Gastroesophageal sphincter (tissue), 4 donors: ENCODE data around the gene CCDC9. TPM values are rescaled to one million over a fixed set of nuclear protein-coding genes. Genes with fewer than 3 reads are reported as not detected.
"Not testable (repeated sequence)": the region's sequence is repeated elsewhere in the genome, so short reads cannot be mapped to it uniquely, and the experiment has no call there.

ENCODE experiments used
- ATAC-seq: fragments of 150-250 bp; one replicate; pipeline ENCODE4 v1.9.1; 2016; ENCODE audit warnings: mild to moderate bottlenecking, moderate library complexity
- H3K27ac ChIP-seq, 4 donors: fragments of 200-600 bp; sonication (generic) in 3 of 4; 1 replicate in 3 of 4; 2 replicates in 1 of 4; pipeline ENCODE4 v1.5.1; 2016 to 2019
- H3K27me3 ChIP-seq: fragments of 200-600 bp; sonication (generic); one replicate; pipeline ENCODE4 v1.5.1; 2019
- H3K36me3 ChIP-seq, 2 donors: fragments of 200-600 bp; sonication (generic); one replicate each; pipeline ENCODE4 v1.5.1; 2019; ENCODE audit warnings: control low read depth in 1 of 2
- H3K4me1 ChIP-seq, 3 donors: fragments of 200-600 bp; sonication (generic); 1 replicate in 2 of 3; 2 replicates in 1 of 3; pipeline ENCODE4 v1.5.1; 2016 to 2019; ENCODE audit warnings: control low read depth in 2 of 3
- H3K4me3 ChIP-seq, 2 donors: fragments of 200-600 bp; sonication (generic); one replicate each; pipeline ENCODE4 v1.5.1; 2019; ENCODE audit warnings: mild to moderate bottlenecking in 1 of 2, moderate library complexity in 1 of 2
- H3K9me3 ChIP-seq, 3 donors: fragments of 200-600 bp; sonication (generic); one replicate each; pipeline ENCODE4 v1.5.1; 2017 to 2019; ENCODE audit warnings: control low read depth in 2 of 3
- EP300 ChIP-seq: sonication (generic); formaldehyde crosslinking; IDR thresholded peaks from one replicate; pipeline ENCODE4 v1.6.1; 2017; ENCODE audit warnings: antibody characterized with exemption, mild to moderate bottlenecking
- POLR2A ChIP-seq, 2 donors: fragments of 450-650 bp; IDR thresholded peaks; one replicate each; pipeline ENCODE4 v1.6.1; 2017; ENCODE audit warnings: antibody characterized with exemption in 2 of 2, mild to moderate bottlenecking in 2 of 2, moderate library complexity in 1 of 2
- POLR2AphosphoS5 ChIP-seq: sonication (generic); formaldehyde crosslinking; IDR thresholded peaks from one replicate; pipeline ENCODE4 v1.6.1; 2017; ENCODE audit warnings: antibody characterized with exemption
- WGBS, 2 donors: methylation state at CpG; one replicate each; pipeline ENCODE4 v1.1.5; 2018; ENCODE audit warnings: low coverage in 1 of 2; 5-methylcytosine and 5-hydroxymethylcytosine counted together
- total RNA-seq, 4 donors: library from RNA; depleted of rRNA; stranded (reverse); fragments of >200 nt; gene quantifications; one replicate each; pipeline ENCODE4 v1.1.0, GENCODE V29; 2016
- TF ChIP-seq, protein P1 (sequence below), 4 experiments: fragments of 200-600 bp in 2 of 4; fragments of 450-650 bp in 2 of 4; sonication (generic) in 1 of 4; IDR thresholded peaks; one replicate each; pipeline ENCODE4 v1.5.1; 2017 to 2019; ENCODE audit warnings: antibody characterized with exemption in 4 of 4, mild to moderate bottlenecking in 2 of 4, moderate library complexity in 2 of 4

Gene CCDC9
- total RNA-seq, 4 donors from 2014 or later, result 17.3 to 36.9 (median 28.5) TPM

DNA sequence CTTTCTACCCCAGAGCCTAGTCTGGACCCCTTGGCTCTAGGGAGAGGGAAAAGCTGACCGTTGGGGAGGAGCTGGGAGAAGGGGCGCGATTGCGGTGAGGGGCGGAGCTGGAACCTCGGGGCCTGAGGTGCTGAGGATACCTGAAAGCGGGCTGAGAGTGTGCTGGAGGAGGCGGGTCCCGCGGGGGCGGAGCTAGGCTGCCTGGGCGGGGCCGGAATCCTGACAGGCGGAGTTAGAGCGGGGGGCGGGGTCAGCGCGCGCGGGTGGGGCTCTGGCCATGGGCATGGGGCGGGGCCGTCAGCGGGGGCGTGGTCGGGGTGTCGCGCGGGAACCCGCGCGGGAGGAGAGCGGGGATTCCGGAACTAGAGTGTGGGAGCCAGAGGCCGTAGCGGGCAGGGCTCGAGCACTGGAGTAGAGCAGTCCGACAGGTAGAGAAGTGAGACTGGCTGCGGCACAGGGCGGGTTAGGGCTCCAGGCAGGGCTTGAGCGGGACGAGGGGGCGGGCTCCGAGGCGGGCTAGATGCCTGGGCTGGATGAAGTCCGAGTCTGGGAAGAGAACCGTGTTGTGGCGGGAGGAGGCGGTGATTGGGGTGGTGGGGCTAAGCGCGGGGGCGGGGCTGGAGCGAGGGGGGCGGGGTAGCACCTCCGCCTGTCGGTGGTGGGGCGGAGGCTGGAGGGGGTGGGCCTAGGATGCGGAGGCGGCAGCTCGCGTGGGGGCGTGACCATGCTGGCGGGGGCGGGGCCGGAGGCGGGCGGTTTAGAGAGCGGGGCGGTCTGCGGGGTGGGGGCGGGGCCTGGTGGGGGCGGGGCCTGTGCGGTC, 18.0 kb downstream of the CCDC9 start, which contains the start of gene INAFM1:
INAFM1 (plus strand) TSS at position 815 of the 820 bp plus-strand sequence. CDS start 35 bp downstream, outside the sequence.
- TF ChIP-seq POLR2AphosphoS5 (peak; percentile 55), POLR2A (IDR thresholded peaks at IDR 0.05) (no peak)
- H3K27ac ChIP-seq, result peak within 1 kb of the TSS; percentile 92 to 99 (median 96)
- 0% methylated on average over 2 to 19 of the region's 72 CpGs for WGBS, 2 donors
- H3K36me3 ChIP-seq, result peaks cover 0 to 29% of the 10 kb centered on the region in 2 donors
- peaks cover 0 to 49% (median 19%) of the 10 kb centered on the region in 3 donors for H3K4me1 ChIP-seq
- peak within 1 kb of the TSS; percentile 55 to 59 for H3K4me3 ChIP-seq
- ATAC-seq, result peak; percentile 80
- H3K9me3 ChIP-seq, result no peaks in the 10 kb centered on the region
- H3K27me3 ChIP-seq, result no peaks in the 10 kb centered on the region

DNA sequence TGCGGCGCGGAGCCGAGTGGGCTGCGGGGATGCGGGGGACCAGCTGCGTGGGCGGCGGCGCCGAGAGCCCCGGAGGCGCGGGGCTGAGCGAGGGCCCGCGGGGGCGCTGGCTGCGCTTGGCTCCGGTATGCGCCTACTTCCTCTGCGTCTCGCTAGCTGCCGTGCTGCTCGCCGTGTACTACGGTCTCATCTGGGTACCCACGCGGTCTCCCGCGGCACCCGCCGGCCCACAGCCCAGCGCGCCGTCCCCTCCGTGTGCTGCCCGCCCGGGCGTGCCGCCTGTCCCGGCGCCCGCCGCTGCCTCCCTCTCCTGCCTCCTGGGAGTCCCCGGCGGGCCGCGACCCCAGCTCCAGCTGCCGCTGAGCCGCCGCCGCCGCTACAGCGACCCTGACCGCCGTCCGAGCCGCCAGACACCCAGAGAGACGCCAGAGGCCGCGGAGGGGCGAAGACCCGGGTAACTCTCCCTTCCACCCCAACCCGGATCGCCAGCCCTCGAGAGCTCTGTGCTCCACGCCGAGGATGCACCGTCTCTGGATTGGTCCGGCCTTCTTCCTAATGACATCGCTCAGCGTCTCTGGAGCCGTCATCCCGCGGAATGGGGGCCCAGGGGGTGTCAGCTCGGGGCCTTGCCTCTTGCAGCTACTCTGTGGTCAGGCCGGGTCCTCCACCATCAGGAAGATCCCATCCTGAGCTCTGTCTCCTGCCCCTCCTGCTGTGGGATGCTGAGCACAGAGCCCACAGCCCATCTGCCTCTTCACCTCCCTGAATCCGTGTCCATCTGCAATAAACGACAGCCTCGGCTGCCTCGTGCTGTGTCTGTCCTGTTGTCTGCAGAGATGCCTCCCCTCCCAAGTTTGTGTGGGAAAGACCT, 18.8 kb downstream of the CCDC9 start:
- no CpG with 5 or more reads among the region's 82 CpGs for WGBS, 2 donors
- H3K27me3 ChIP-seq, result no peaks in the 10 kb centered on the region
- peak overlapping the region; percentile 32 to 59 for H3K4me3 ChIP-seq
- ATAC-seq, result peak; percentile 21
- no peaks in the 10 kb centered on the region for H3K9me3 ChIP-seq
- peak overlapping the region; percentile 35 to 99 (median 96) for H3K27ac ChIP-seq
- H3K36me3 ChIP-seq, result peaks cover 0 to 21% of the 10 kb centered on the region in 2 donors
- TF ChIP-seq, protein P1, sequence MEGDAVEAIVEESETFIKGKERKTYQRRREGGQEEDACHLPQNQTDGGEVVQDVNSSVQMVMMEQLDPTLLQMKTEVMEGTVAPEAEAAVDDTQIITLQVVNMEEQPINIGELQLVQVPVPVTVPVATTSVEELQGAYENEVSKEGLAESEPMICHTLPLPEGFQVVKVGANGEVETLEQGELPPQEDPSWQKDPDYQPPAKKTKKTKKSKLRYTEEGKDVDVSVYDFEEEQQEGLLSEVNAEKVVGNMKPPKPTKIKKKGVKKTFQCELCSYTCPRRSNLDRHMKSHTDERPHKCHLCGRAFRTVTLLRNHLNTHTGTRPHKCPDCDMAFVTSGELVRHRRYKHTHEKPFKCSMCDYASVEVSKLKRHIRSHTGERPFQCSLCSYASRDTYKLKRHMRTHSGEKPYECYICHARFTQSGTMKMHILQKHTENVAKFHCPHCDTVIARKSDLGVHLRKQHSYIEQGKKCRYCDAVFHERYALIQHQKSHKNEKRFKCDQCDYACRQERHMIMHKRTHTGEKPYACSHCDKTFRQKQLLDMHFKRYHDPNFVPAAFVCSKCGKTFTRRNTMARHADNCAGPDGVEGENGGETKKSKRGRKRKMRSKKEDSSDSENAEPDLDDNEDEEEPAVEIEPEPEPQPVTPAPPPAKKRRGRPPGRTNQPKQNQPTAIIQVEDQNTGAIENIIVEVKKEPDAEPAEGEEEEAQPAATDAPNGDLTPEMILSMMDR (IDR thresholded peaks at IDR 0.05), result no peak
- TF ChIP-seq POLR2A (IDR thresholded peaks at IDR 0.05), result peak in 1 of 2 donors; percentile 27
- no peak for TF ChIP-seq EP300
- peak; percentile 54 for TF ChIP-seq POLR2AphosphoS5
- H3K4me1 ChIP-seq, result peaks cover 0 to 49% (median 19%) of the 10 kb centered on the region in 3 donors

DNA sequence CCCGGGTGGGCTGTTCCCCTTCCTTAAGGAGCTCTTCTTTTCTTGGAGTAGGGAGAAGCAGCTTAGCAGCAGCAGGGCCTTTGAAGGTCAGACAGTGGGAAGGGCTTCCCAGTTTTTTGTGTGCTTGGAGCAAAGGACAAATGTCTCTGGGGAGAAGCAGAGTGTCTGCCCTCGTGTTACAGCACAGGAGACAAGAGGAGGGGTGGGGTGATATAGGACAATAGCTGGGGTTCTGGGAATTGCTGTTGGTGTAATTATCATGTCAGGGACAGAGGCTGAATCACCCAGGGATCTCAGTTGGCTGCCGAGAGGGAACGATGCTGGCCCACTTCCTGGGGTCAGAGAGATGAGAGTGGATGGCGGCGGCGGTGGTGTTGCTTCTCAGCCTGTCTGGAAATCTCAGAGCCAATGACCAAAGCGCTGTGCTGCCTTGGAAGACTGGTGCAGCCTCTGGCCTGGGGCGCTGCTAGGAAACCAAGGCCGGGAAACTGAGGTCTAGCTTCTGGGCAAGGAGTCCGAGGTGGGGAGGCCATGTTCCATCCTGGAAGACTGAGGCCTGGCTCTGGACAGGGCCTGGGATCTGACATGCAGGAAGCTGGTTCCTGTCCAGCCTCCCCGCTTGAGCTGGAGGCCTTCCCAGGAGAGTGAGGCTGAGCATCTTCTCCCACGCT, 19.6 kb downstream of the CCDC9 start:
- TF ChIP-seq POLR2AphosphoS5 (peak; percentile 38), POLR2A (IDR thresholded peaks at IDR 0.05) (no peak)
- 11% methylated on average over 3 of the region's 13 CpGs; no CpG with 5 or more reads in 1 of the 2 donors for WGBS, 2 donors
- H3K9me3 ChIP-seq, result no peaks in the 10 kb centered on the region
- H3K4me1 ChIP-seq, result peaks cover 0 to 49% (median 19%) of the 10 kb centered on the region in 3 donors
- peak overlapping the region; percentile 35 to 99 (median 96) for H3K27ac ChIP-seq
- no peaks in the 10 kb centered on the region for H3K27me3 ChIP-seq
- peak overlapping the region in 1 of 2 donors; percentile 59 for H3K4me3 ChIP-seq
- peaks cover 0 to 13% of the 10 kb centered on the region in 2 donors for H3K36me3 ChIP-seq
- no peak for ATAC-seq

DNA sequence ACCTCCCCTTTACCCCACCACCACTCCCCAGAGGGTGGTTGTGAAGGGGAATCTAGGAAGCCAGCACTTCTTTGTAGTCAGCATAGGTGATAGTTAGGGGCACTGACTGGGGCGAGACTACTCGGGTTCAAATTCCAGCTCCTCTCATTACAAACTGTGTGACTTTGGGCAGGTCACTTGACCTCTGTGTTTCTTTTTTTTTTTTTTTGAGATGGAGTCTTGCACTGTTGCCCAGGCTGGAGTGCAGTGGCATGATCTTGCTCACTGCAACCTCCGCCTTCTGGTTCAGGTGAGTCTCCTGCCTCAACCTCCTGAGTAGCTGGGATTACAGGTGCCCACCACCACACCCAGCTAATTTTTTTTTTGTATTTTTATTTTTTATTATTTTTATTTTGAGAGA, 20.2 kb downstream of the CCDC9 start:
- H3K9me3 ChIP-seq, H3K36me3 ChIP-seq, H3K27me3 ChIP-seq, H3K4me3 ChIP-seq, ATAC-seq: not testable (repeated sequence)
- Histone ChIP-seq H3K27ac (peak overlapping the region in 3 of 4 donors; percentile 93 to 99 (median 99)), H3K4me1 (peaks cover 0 to 49% (median 19%) of the 10 kb centered on the region in 3 donors)
- 53 to 100% methylated on average over 1 to 2 of the region's 3 CpGs for WGBS, 2 donors

DNA sequence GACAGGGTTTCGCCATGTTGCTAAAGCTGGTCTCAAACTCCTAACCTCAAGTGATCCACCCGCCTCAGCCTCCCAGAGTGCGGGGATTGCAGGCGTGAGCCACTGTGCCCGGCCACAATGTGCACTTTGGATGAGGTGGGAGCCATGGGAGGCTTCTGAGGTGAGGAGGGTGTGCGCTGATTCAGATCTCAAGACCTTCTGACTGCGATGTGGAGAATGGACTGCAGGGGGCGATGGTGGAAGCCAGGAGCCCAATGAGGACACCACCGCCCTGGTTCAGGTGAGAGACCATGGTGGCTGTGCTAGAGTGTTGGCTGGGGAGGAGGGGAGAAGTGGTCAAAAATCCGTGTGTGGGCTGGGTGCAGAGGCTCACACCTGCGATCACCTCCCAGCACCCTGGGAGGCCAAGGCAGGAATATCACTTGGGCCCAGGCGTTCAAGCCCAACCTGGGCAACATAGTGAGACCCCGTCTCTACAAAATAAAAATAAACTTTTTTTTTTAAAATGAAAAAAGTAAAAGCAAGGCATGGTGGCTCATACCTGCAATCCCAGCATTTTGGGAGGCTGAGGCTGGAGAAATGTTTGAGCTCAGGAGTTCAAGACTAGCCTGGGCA, 24.0 kb downstream of the CCDC9 start:
- WGBS, 2 donors, result 86 to 88% methylated on average over 7 to 8 of the region's 13 CpGs
- H3K4me1 ChIP-seq, result peaks cover 0 to 35% (median 12%) of the 10 kb centered on the region in 3 donors

More for the DNA sequence above, 24.0 kb downstream of the CCDC9 start:
- H3K27me3 ChIP-seq, result no peaks in the 10 kb centered on the region
- H3K4me3 ChIP-seq, result no peak overlapping the region
- no peak overlapping the region for H3K27ac ChIP-seq
- no peak for ATAC-seq
- no peaks in the 10 kb centered on the region for H3K9me3 ChIP-seq
- TF ChIP-seq POLR2AphosphoS5, result no peak
- TF ChIP-seq, protein P1 (IDR thresholded peaks at IDR 0.05), result peak in 3 of 4 experiments; percentile 27 to 35 (median 34)
- no peaks in the 10 kb centered on the region for H3K36me3 ChIP-seq
